Panc1 (cell line): ENCODE measurements around the gene FSIP1. TPM values are rescaled to one million over a fixed set of nuclear protein-coding genes. Genes with fewer than 3 reads are reported as not detected.

Source experiments
- ATAC-seq: fragments of 200-7000 bp; cut with Tn5 transposase; 2 replicates; pipeline ENCODE4 v1.9.1; 2020; ENCODE audit warnings: mild to moderate bottlenecking, moderate library complexity
- BruUV-seq: library from RNA; stranded (reverse); fragments of 400-500 nt; replicated peaks from 2 replicates; lab custom pipeline; 2021; lab: Mats Ljungman, UMichigan
- CTCF ChIA-PET: fragments of 300-600 bp; sonication (Branson Sonifier 250); formaldehyde crosslinking; loops from one replicate; lab custom pipeline; 2022; ENCODE audit warnings: antibody characterized with exemption; lab: Charles Lee
- POLR2A ChIA-PET: fragments of 300-600 bp; sonication (Branson Sonifier 250); formaldehyde crosslinking; loops from one replicate; lab custom pipeline; 2022; ENCODE audit warnings: antibody characterized with exemption; lab: Charles Lee
- DNase-seq: peaks from one replicate; pipeline ENCODE4 v3.0.0-alpha.2; 2010; ENCODE audit warnings: low read depth, low spot score
- H3K27ac ChIP-seq: 2 replicates; pipeline ENCODE4 v1.5.1; 2011; ENCODE audit warnings: mild to moderate bottlenecking, low read length, inconsistent platforms
- H3K27me3 ChIP-seq: fragments of 200-500 bp; sonication (Bioruptor generic); 2 replicates; pipeline ENCODE4 v1.6.0; 2014; ENCODE audit warnings: low read length, inconsistent platforms; ENCODE audit not compliant: control insufficient read depth, insufficient read depth
- H3K36me3 ChIP-seq: fragments of 200-500 bp; sonication (Bioruptor generic); 2 replicates; pipeline ENCODE4 v1.5.1; 2014; ENCODE audit warnings: inconsistent platforms, mild to moderate bottlenecking, low read length, moderate library complexity; ENCODE audit not compliant: control insufficient read depth, insufficient read depth
- H3K4me1 ChIP-seq: 2 replicates; pipeline ENCODE4 v1.5.1; 2011; ENCODE audit warnings: inconsistent platforms, mild to moderate bottlenecking, low read length, moderate library complexity; ENCODE audit not compliant: control insufficient read depth, insufficient read depth
- H3K4me3 ChIP-seq, 2 experiments: 2 replicates each; pipeline ENCODE4 v1.5.1; 2011 to 2012; ENCODE audit warnings: low read depth in 2 of 2, low read length in 2 of 2, mild to moderate bottlenecking in 2 of 2, inconsistent platforms in 1 of 2, moderate library complexity in 1 of 2
- H3K9me3 ChIP-seq: fragments of 200-500 bp; sonication (Bioruptor generic); 2 replicates; pipeline ENCODE4 v1.5.1; 2014; ENCODE audit warnings: low read depth, mild to moderate bottlenecking, inconsistent platforms, low read length, moderate library complexity; ENCODE audit not compliant: control insufficient read depth, insufficient read depth
- CTCF ChIP-seq: fragments of 450-650 bp; IDR thresholded peaks from 2 replicates; pipeline ENCODE4 v1.5.1; 2017; ENCODE audit warnings: mild to moderate bottlenecking
- POLR2AphosphoS5 ChIP-seq: IDR thresholded peaks from 2 replicates; pipeline ENCODE4 v1.6.1; 2012; ENCODE audit warnings: mild to moderate bottlenecking, low read depth, low read length, moderate library complexity
- SIN3A ChIP-seq: IDR thresholded peaks from 2 replicates; pipeline ENCODE4 v1.6.1; 2012; ENCODE audit warnings: low read depth, mild to moderate bottlenecking, low read length, moderate library complexity, borderline replicate concordance; ENCODE audit not compliant: insufficient read depth
- TCF7L2 ChIP-seq: IDR thresholded peaks from 2 replicates; pipeline ENCODE4 v1.6.1; 2011; ENCODE audit warnings: mild to moderate bottlenecking, low read depth, low read length, inconsistent platforms
- in situ Hi-C: cut with HindIII; loops from 2 replicates; pipeline ENCODE4 v1.10.0; 2016; ENCODE audit warnings: low sequenced_read_pairs, low pct_unique_long_range_greater_than_20kb
- intact Hi-C: fragments of 100-400 bp; cut with micrococcal nuclease; formaldehyde crosslinking; loops from one replicate; pipeline ENCODE4 v1.10.0; 2022; ENCODE audit not compliant: unreplicated experiment
- total RNA-seq: library from RNA; stranded (reverse); gene quantifications from one replicate; pipeline ENCODE4 v1.2.1, GENCODE V29; 2021; ENCODE audit not compliant: unreplicated experiment
- TF ChIP-seq, protein P1 (sequence below), 2 experiments: IDR thresholded peaks; 2 replicates each; pipeline ENCODE4 v1.6.1; 2011 to 2012; ENCODE audit warnings: low read depth in 2 of 2, control low read depth in 1 of 2, low read length in 1 of 2, mild to moderate bottlenecking in 1 of 2, moderate library complexity in 1 of 2; ENCODE audit not compliant: insufficient read depth in 1 of 2

FSIP1 gene
- total RNA-seq, 1 experiment from 2014 or later = 1.4 TPM

- Histone ChIP-seq H3K36me3 (no peaks in the 10 kb centered on the region), H3K9me3 (no peaks in the 10 kb centered on the region), H3K27ac (no peak overlapping the region), H3K27me3 (no peaks in the 10 kb centered on the region), H3K4me1 (peaks cover 31% of the 10 kb centered on the region), H3K4me3 (no peak overlapping the region)
- CTCF ChIA-PET = interaction anchor here (0.6 kb wide), 1 partner anchor 295 kb away, joined by 4 read pairs; no protein-coding TSS in a partner anchor
- intact Hi-C loops (loop anchor here (2.0 to 10.0 kb wide), 2 partner anchors 87 to 247 kb away; partner anchors contain the start of gene SRP14), in situ Hi-C loops (no loop called here)
- BruUV-seq = no TSS peak
- no peak for DNase-seq
- TF ChIP-seq CTCF = no peak
- TF ChIP-seq SIN3A = no peak
- TF ChIP-seq, protein P1, sequence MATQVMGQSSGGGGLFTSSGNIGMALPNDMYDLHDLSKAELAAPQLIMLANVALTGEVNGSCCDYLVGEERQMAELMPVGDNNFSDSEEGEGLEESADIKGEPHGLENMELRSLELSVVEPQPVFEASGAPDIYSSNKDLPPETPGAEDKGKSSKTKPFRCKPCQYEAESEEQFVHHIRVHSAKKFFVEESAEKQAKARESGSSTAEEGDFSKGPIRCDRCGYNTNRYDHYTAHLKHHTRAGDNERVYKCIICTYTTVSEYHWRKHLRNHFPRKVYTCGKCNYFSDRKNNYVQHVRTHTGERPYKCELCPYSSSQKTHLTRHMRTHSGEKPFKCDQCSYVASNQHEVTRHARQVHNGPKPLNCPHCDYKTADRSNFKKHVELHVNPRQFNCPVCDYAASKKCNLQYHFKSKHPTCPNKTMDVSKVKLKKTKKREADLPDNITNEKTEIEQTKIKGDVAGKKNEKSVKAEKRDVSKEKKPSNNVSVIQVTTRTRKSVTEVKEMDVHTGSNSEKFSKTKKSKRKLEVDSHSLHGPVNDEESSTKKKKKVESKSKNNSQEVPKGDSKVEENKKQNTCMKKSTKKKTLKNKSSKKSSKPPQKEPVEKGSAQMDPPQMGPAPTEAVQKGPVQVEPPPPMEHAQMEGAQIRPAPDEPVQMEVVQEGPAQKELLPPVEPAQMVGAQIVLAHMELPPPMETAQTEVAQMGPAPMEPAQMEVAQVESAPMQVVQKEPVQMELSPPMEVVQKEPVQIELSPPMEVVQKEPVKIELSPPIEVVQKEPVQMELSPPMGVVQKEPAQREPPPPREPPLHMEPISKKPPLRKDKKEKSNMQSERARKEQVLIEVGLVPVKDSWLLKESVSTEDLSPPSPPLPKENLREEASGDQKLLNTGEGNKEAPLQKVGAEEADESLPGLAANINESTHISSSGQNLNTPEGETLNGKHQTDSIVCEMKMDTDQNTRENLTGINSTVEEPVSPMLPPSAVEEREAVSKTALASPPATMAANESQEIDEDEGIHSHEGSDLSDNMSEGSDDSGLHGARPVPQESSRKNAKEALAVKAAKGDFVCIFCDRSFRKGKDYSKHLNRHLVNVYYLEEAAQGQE (IDR thresholded peaks at IDR 0.05; ENCODE audit: insufficient read depth in 1 of 2, low read depth in 2 of 2, low read length in 1 of 2) = no peak
- TF ChIP-seq POLR2AphosphoS5 = no peak
- no peak for TF ChIP-seq TCF7L2
- ATAC-seq = no peak
- POLR2A ChIA-PET = interaction anchor here (0.5 kb wide), 1 partner anchor 145 kb away, joined by 6 read pairs; no protein-coding TSS in a partner anchor
These were observed 4.8 kb upstream of the FSIP1 start for GRCh38 chr15:39787479-39787878.

DNA sequence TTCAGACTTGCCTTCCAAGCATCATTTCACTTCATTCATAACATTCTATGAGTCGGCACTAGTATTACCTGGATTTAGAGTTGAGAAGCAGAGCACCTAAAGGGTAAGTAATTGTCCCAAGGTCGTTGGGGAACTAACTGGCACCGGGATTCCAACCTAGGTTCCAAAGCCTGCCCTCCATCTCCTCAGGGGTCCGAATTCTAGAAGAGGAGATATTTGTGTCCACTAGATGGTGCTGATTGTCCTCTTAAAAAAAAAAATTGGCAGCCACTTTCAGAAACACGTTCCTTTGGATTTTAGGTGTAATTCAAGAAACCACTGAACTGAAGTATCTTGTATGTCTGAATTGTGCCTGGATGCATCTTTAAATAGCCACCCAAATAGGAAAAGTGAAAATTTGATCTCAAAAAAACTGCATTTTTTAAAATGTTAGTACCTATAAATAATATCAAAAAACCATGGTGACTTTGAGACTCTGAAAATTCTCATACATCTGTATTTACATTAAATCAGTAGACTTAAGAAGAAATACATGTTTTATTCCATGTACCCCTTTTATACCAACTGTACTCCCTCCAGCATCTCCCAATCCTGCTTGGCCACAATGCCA lies 3.9 kb upstream of the FSIP1 start:
- BruUV-seq = no TSS peak
- H3K4me3 ChIP-seq = no peak overlapping the region
- DNase-seq (no peak), ATAC-seq (no peak)
- intact Hi-C loops (loop anchor here (2.0 to 10.0 kb wide), 2 partner anchors 88 to 248 kb away; partner anchors contain the start of gene SRP14), in situ Hi-C loops (no loop called here)
- no peaks in the 10 kb centered on the region for H3K36me3 ChIP-seq
- H3K4me1 ChIP-seq = peaks cover 36% of the 10 kb centered on the region
- no peaks in the 10 kb centered on the region for H3K27me3 ChIP-seq
- no peak overlapping the region for H3K27ac ChIP-seq
- POLR2A ChIA-PET = no interaction called here
- H3K9me3 ChIP-seq = no peaks in the 10 kb centered on the region
- no peak for TF ChIP-seq TCF7L2
- TF ChIP-seq CTCF = peak; percentile 79
- CTCF ChIA-PET = no interaction called here
